ENCODE results near the gene LIPC. TPM values are rescaled to one million over a fixed set of nuclear protein-coding genes. Genes with fewer than 3 reads are reported as not detected.

The LIPC gene
- polyA plus RNA-seq, 2 donors: 0.04 to 0.05 TPM

- Histone ChIP-seq H3K27me3 (ENCODE audit: control insufficient read depth in 1 of 2, insufficient read depth in 2 of 2, low read length in 2 of 2) (no peaks in the 10 kb centered on the region), H3K4me3 (ENCODE audit: low read depth in 1 of 2, low read length in 2 of 2) (no peak overlapping the region), H3K27ac (ENCODE audit: low read depth in 2 of 2, low read length in 1 of 2) (no peak overlapping the region), H3K4me1 (ENCODE audit: control insufficient read depth in 2 of 2, insufficient read depth in 2 of 2, low read length in 1 of 2) (no peaks in the 10 kb centered on the region), H3K36me3 (ENCODE audit: control insufficient read depth in 2 of 2, insufficient read depth in 2 of 2, low read length in 1 of 2) (no peaks in the 10 kb centered on the region), H3K9me3 (ENCODE audit: control insufficient read depth in 2 of 2, insufficient read depth in 1 of 2, low read depth in 1 of 2, low read length in 1 of 2) (no peaks in the 10 kb centered on the region)
- WGBS, 2 donors: 88 to 89% methylated on average over 10 of the region's 10 CpGs
These were observed 80.7 kb downstream of the LIPC start for GRCh38 chr15:58512522-58512921.

- no peak overlapping the region for H3K27ac ChIP-seq (ENCODE audit: low read depth in 2 of 2, low read length in 1 of 2)
- WGBS, 2 donors: 86 to 89% methylated on average over 4 of the region's 4 CpGs
These were observed 81.2 kb downstream of the LIPC start for GRCh38 chr15:58513008-58513407.

GRCh38 chr15:58513726-58514336 is 82.0 kb downstream of the LIPC start:
- Histone ChIP-seq H3K9me3 (ENCODE audit: control insufficient read depth in 2 of 2, insufficient read depth in 1 of 2, low read depth in 1 of 2, low read length in 1 of 2) (no peaks in the 10 kb centered on the region), H3K4me1 (ENCODE audit: control insufficient read depth in 2 of 2, insufficient read depth in 2 of 2, low read length in 1 of 2) (no peaks in the 10 kb centered on the region), H3K36me3 (ENCODE audit: control insufficient read depth in 2 of 2, insufficient read depth in 2 of 2, low read length in 1 of 2) (no peaks in the 10 kb centered on the region), H3K27me3 (ENCODE audit: control insufficient read depth in 1 of 2, insufficient read depth in 2 of 2, low read length in 2 of 2) (no peaks in the 10 kb centered on the region), H3K27ac (ENCODE audit: low read depth in 2 of 2, low read length in 1 of 2) (no peak overlapping the region), H3K4me3 (ENCODE audit: low read depth in 1 of 2, low read length in 2 of 2) (no peak overlapping the region)
- 55 to 71% methylated on average over 10 of the region's 10 CpGs for WGBS, 2 donors

More at GRCh38 chr15:58513008-58513407, 81.2 kb downstream of the LIPC start:
- H3K4me3 ChIP-seq (ENCODE audit: low read depth in 1 of 2, low read length in 2 of 2): no peak overlapping the region
- H3K36me3 ChIP-seq (ENCODE audit: control insufficient read depth in 2 of 2, insufficient read depth in 2 of 2, low read length in 1 of 2): no peaks in the 10 kb centered on the region
- no peaks in the 10 kb centered on the region for H3K4me1 ChIP-seq (ENCODE audit: control insufficient read depth in 2 of 2, insufficient read depth in 2 of 2, low read length in 1 of 2)
- no peaks in the 10 kb centered on the region for H3K9me3 ChIP-seq (ENCODE audit: control insufficient read depth in 2 of 2, insufficient read depth in 1 of 2, low read depth in 1 of 2, low read length in 1 of 2)
- no peaks in the 10 kb centered on the region for H3K27me3 ChIP-seq (ENCODE audit: control insufficient read depth in 1 of 2, insufficient read depth in 2 of 2, low read length in 2 of 2)

- H3K4me1 ChIP-seq (ENCODE audit: control insufficient read depth in 2 of 2, insufficient read depth in 2 of 2, low read length in 1 of 2): peaks cover 0 to under 1% of the 10 kb centered on the region in 2 donors
- H3K27ac ChIP-seq (ENCODE audit: low read depth in 2 of 2, low read length in 1 of 2): no peak overlapping the region
- 78 to 80% methylated on average over 8 of the region's 8 CpGs for WGBS, 2 donors
These were observed 84.0 kb downstream of the LIPC start for GRCh38 chr15:58515807-58516206.

GRCh38 chr15:58517252-58517681 is 85.5 kb downstream of the LIPC start:
- WGBS, 2 donors: 83 to 86% methylated on average over 3 of the region's 3 CpGs
- no peak overlapping the region for H3K27ac ChIP-seq (ENCODE audit: low read depth in 2 of 2, low read length in 1 of 2)

More at GRCh38 chr15:58515807-58516206, 84.0 kb downstream of the LIPC start:
- Histone ChIP-seq H3K9me3 (ENCODE audit: control insufficient read depth in 2 of 2, insufficient read depth in 1 of 2, low read depth in 1 of 2, low read length in 1 of 2) (no peaks in the 10 kb centered on the region), H3K36me3 (ENCODE audit: control insufficient read depth in 2 of 2, insufficient read depth in 2 of 2, low read length in 1 of 2) (no peaks in the 10 kb centered on the region), H3K27me3 (ENCODE audit: control insufficient read depth in 1 of 2, insufficient read depth in 2 of 2, low read length in 2 of 2) (no peaks in the 10 kb centered on the region), H3K4me3 (ENCODE audit: low read depth in 1 of 2, low read length in 2 of 2) (no peak overlapping the region)

GRCh38 chr15:58517682-58518525 is 86.1 kb downstream of the LIPC start:
- Histone ChIP-seq H3K36me3 (ENCODE audit: control insufficient read depth in 2 of 2, insufficient read depth in 2 of 2, low read length in 1 of 2) (no peaks in the 10 kb centered on the region), H3K4me1 (ENCODE audit: control insufficient read depth in 2 of 2, insufficient read depth in 2 of 2, low read length in 1 of 2) (peaks cover 3 to 15% of the 10 kb centered on the region in 2 donors), H3K4me3 (ENCODE audit: low read depth in 1 of 2, low read length in 2 of 2) (no peak overlapping the region), H3K27me3 (ENCODE audit: control insufficient read depth in 1 of 2, insufficient read depth in 2 of 2, low read length in 2 of 2) (no peaks in the 10 kb centered on the region), H3K27ac (ENCODE audit: low read depth in 2 of 2, low read length in 1 of 2) (no peak overlapping the region), H3K9me3 (ENCODE audit: control insufficient read depth in 2 of 2, insufficient read depth in 1 of 2, low read depth in 1 of 2, low read length in 1 of 2) (no peaks in the 10 kb centered on the region)
- WGBS, 2 donors: 80 to 86% methylated on average over 9 of the region's 9 CpGs

More at GRCh38 chr15:58517252-58517681, 85.5 kb downstream of the LIPC start:
- H3K27me3 ChIP-seq (ENCODE audit: control insufficient read depth in 1 of 2, insufficient read depth in 2 of 2, low read length in 2 of 2): no peaks in the 10 kb centered on the region
- H3K9me3 ChIP-seq (ENCODE audit: control insufficient read depth in 2 of 2, insufficient read depth in 1 of 2, low read depth in 1 of 2, low read length in 1 of 2): no peaks in the 10 kb centered on the region
- H3K4me3 ChIP-seq (ENCODE audit: low read depth in 1 of 2, low read length in 2 of 2): no peak overlapping the region
- H3K36me3 ChIP-seq (ENCODE audit: control insufficient read depth in 2 of 2, insufficient read depth in 2 of 2, low read length in 1 of 2): no peaks in the 10 kb centered on the region
- H3K4me1 ChIP-seq (ENCODE audit: control insufficient read depth in 2 of 2, insufficient read depth in 2 of 2, low read length in 1 of 2): peaks cover 3 to 11% of the 10 kb centered on the region in 2 donors

GRCh38 chr15:58518626-58519025 is 86.8 kb downstream of the LIPC start:
- no peak overlapping the region for H3K4me3 ChIP-seq (ENCODE audit: low read depth in 1 of 2, low read length in 2 of 2)
- 61 to 77% methylated on average over 7 to 8 of the region's 8 CpGs for WGBS, 2 donors
- H3K4me1 ChIP-seq (ENCODE audit: control insufficient read depth in 2 of 2, insufficient read depth in 2 of 2, low read length in 1 of 2): peaks cover 3 to 15% of the 10 kb centered on the region in 2 donors
- no peak overlapping the region for H3K27ac ChIP-seq (ENCODE audit: low read depth in 2 of 2, low read length in 1 of 2)
- no peaks in the 10 kb centered on the region for H3K27me3 ChIP-seq (ENCODE audit: control insufficient read depth in 1 of 2, insufficient read depth in 2 of 2, low read length in 2 of 2)
- H3K9me3 ChIP-seq (ENCODE audit: control insufficient read depth in 2 of 2, insufficient read depth in 1 of 2, low read depth in 1 of 2, low read length in 1 of 2): no peaks in the 10 kb centered on the region
- H3K36me3 ChIP-seq (ENCODE audit: control insufficient read depth in 2 of 2, insufficient read depth in 2 of 2, low read length in 1 of 2): no peaks in the 10 kb centered on the region

GRCh38 chr15:58519516-58519915 is 87.7 kb downstream of the LIPC start:
- H3K4me1 ChIP-seq (ENCODE audit: control insufficient read depth in 2 of 2, insufficient read depth in 2 of 2, low read length in 1 of 2): peaks cover 3 to 15% of the 10 kb centered on the region in 2 donors
- H3K4me3 ChIP-seq (ENCODE audit: low read depth in 1 of 2, low read length in 2 of 2): no peak overlapping the region
- H3K9me3 ChIP-seq (ENCODE audit: control insufficient read depth in 2 of 2, insufficient read depth in 1 of 2, low read depth in 1 of 2, low read length in 1 of 2): no peaks in the 10 kb centered on the region
- no peaks in the 10 kb centered on the region for H3K36me3 ChIP-seq (ENCODE audit: control insufficient read depth in 2 of 2, insufficient read depth in 2 of 2, low read length in 1 of 2)
- no peaks in the 10 kb centered on the region for H3K27me3 ChIP-seq (ENCODE audit: control insufficient read depth in 1 of 2, insufficient read depth in 2 of 2, low read length in 2 of 2)
- H3K27ac ChIP-seq (ENCODE audit: low read depth in 2 of 2, low read length in 1 of 2): no peak overlapping the region
- 58 to 63% methylated on average over 5 of the region's 5 CpGs for WGBS, 2 donors

GRCh38 chr15:58520464-58520863 is 88.7 kb downstream of the LIPC start:
- H3K9me3 ChIP-seq (ENCODE audit: control insufficient read depth in 2 of 2, insufficient read depth in 1 of 2, low read depth in 1 of 2, low read length in 1 of 2): no peaks in the 10 kb centered on the region
- H3K4me3 ChIP-seq (ENCODE audit: low read depth in 1 of 2, low read length in 2 of 2): no peak overlapping the region
- no peaks in the 10 kb centered on the region for H3K27me3 ChIP-seq (ENCODE audit: control insufficient read depth in 1 of 2, insufficient read depth in 2 of 2, low read length in 2 of 2)
- no peak overlapping the region for H3K27ac ChIP-seq (ENCODE audit: low read depth in 2 of 2, low read length in 1 of 2)
- 76 to 77% methylated on average over 9 of the region's 9 CpGs for WGBS, 2 donors
- H3K36me3 ChIP-seq (ENCODE audit: control insufficient read depth in 2 of 2, insufficient read depth in 2 of 2, low read length in 1 of 2): no peaks in the 10 kb centered on the region
- H3K4me1 ChIP-seq (ENCODE audit: control insufficient read depth in 2 of 2, insufficient read depth in 2 of 2, low read length in 1 of 2): peaks cover 3 to 15% of the 10 kb centered on the region in 2 donors
